WTC11 (cell line): ENCODE measurements around the gene CLMN.

Experiments
- CREB1 ChIP-seq: sonication (generic); formaldehyde crosslinking; IDR thresholded peaks from 2 replicates; pipeline ENCODE4 v1.8.0; 2023; ENCODE audit warnings: mild to moderate bottlenecking, missing genetic modification reagents
- FOXK1 ChIP-seq: sonication (generic); formaldehyde crosslinking; IDR thresholded peaks from 2 replicates; pipeline ENCODE4 v1.8.0; 2022; ENCODE audit warnings: mild to moderate bottlenecking, moderate library complexity, missing genetic modification reagents
- GRHL2 ChIP-seq: fragments of 250-450 bp; sonication (Bioruptor Pico); IDR thresholded peaks from 2 replicates; pipeline ENCODE4 v1.8.0; 2022; ENCODE audit warnings: mild to moderate bottlenecking, moderate library complexity; ENCODE audit not compliant: insufficient replicate concordance, severe bottlenecking
- JUN ChIP-seq: sonication (generic); formaldehyde crosslinking; IDR thresholded peaks from 2 replicates; pipeline ENCODE4 v1.8.0; 2023; ENCODE audit warnings: mild to moderate bottlenecking, missing genetic modification reagents
- ZNF416 ChIP-seq: fragments of 250-450 bp; sonication (Bioruptor Pico); IDR thresholded peaks from 2 replicates; pipeline ENCODE4 v1.9.0; 2021; ENCODE audit warnings: mild to moderate bottlenecking, inconsistent platforms
- TF ChIP-seq, protein P1 (sequence below): fragments of 200-600 bp; IDR thresholded peaks from 2 replicates; pipeline ENCODE4 v1.8.0; 2022; ENCODE audit warnings: antibody characterized with exemption
- TF ChIP-seq, protein P2 (sequence below): sonication (generic); formaldehyde crosslinking; IDR thresholded peaks from 2 replicates; pipeline ENCODE4 v1.8.1; 2023; ENCODE audit warnings: mild to moderate bottlenecking, missing genetic modification reagents, moderate library complexity
- TF ChIP-seq, protein P3 (sequence below): sonication (generic); formaldehyde crosslinking; IDR thresholded peaks from 2 replicates; pipeline ENCODE4 v1.8.0; 2022; ENCODE audit warnings: missing genetic modification reagents
- TF ChIP-seq, protein P4 (sequence below): sonication (generic); formaldehyde crosslinking; IDR thresholded peaks from 2 replicates; pipeline ENCODE4 v1.8.0; 2022; ENCODE audit warnings: mild to moderate bottlenecking, missing genetic modification reagents
- TF ChIP-seq, protein P5 (sequence below): sonication (generic); formaldehyde crosslinking; IDR thresholded peaks from 2 replicates; pipeline ENCODE4 v1.8.0; 2023; ENCODE audit warnings: missing genetic modification reagents, mild to moderate bottlenecking, borderline replicate concordance
- TF ChIP-seq, protein P6 (sequence below): sonication (generic); formaldehyde crosslinking; IDR thresholded peaks from 2 replicates; pipeline ENCODE4 v1.8.0; 2022; ENCODE audit warnings: mild to moderate bottlenecking, missing genetic modification reagents
- TF ChIP-seq, protein P7 (sequence below): fragments of 250-450 bp; sonication (Bioruptor Pico); IDR thresholded peaks from 2 replicates; pipeline ENCODE4 v1.9.0; 2021; ENCODE audit warnings: moderate library complexity, mild to moderate bottlenecking, inconsistent platforms, borderline replicate concordance
- TF ChIP-seq, protein P8 (sequence below): sonication (generic); formaldehyde crosslinking; IDR thresholded peaks from 2 replicates; pipeline ENCODE4 v1.8.0; 2022; ENCODE audit warnings: mild to moderate bottlenecking, missing genetic modification reagents

DNA sequence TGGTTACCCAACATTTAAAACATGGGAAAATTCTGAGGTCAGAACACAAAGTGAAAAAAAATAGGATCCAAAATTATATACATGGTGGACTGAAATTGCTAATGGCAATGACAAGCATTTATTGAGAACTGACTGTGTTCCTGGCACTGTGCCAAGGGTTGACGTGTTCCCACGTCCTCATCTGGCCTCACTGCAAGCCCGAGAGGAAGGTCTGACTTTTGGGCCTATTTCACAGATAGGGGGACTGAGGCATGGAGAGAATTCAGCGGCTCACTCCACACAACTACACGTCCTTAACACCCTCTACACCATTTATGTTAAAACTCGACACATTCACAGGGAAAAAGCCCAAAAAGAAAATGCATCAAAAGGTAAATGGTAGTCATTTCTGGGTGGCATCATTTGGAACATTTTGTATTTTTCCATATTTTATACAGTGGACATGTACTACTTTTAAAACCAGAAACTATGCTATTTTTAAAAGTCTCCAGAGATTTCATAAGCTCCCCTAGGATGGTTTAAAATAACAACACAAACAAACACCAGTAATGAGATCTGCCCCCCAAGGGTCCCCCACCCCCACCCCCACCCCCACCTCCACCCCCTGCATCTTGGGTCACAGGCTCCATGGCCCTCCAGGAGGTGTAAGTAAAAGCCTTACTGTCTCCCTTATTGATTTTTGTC lies 27.7 kb downstream of the CLMN start:
- TF ChIP-seq ZNF416 (CRISPR knock-in tag) (no peak), GRHL2 (CRISPR knock-in tag) (no peak), JUN (no peak), CREB1 (CRISPR knock-in tag) (no peak), FOXK1 (CRISPR knock-in tag) (no peak)
- TF ChIP-seq, protein P1, sequence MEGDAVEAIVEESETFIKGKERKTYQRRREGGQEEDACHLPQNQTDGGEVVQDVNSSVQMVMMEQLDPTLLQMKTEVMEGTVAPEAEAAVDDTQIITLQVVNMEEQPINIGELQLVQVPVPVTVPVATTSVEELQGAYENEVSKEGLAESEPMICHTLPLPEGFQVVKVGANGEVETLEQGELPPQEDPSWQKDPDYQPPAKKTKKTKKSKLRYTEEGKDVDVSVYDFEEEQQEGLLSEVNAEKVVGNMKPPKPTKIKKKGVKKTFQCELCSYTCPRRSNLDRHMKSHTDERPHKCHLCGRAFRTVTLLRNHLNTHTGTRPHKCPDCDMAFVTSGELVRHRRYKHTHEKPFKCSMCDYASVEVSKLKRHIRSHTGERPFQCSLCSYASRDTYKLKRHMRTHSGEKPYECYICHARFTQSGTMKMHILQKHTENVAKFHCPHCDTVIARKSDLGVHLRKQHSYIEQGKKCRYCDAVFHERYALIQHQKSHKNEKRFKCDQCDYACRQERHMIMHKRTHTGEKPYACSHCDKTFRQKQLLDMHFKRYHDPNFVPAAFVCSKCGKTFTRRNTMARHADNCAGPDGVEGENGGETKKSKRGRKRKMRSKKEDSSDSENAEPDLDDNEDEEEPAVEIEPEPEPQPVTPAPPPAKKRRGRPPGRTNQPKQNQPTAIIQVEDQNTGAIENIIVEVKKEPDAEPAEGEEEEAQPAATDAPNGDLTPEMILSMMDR: no peak
- TF ChIP-seq, protein P2, sequence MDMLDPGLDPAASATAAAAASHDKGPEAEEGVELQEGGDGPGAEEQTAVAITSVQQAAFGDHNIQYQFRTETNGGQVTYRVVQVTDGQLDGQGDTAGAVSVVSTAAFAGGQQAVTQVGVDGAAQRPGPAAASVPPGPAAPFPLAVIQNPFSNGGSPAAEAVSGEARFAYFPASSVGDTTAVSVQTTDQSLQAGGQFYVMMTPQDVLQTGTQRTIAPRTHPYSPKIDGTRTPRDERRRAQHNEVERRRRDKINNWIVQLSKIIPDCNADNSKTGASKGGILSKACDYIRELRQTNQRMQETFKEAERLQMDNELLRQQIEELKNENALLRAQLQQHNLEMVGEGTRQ: no peak
- TF ChIP-seq, protein P3, sequence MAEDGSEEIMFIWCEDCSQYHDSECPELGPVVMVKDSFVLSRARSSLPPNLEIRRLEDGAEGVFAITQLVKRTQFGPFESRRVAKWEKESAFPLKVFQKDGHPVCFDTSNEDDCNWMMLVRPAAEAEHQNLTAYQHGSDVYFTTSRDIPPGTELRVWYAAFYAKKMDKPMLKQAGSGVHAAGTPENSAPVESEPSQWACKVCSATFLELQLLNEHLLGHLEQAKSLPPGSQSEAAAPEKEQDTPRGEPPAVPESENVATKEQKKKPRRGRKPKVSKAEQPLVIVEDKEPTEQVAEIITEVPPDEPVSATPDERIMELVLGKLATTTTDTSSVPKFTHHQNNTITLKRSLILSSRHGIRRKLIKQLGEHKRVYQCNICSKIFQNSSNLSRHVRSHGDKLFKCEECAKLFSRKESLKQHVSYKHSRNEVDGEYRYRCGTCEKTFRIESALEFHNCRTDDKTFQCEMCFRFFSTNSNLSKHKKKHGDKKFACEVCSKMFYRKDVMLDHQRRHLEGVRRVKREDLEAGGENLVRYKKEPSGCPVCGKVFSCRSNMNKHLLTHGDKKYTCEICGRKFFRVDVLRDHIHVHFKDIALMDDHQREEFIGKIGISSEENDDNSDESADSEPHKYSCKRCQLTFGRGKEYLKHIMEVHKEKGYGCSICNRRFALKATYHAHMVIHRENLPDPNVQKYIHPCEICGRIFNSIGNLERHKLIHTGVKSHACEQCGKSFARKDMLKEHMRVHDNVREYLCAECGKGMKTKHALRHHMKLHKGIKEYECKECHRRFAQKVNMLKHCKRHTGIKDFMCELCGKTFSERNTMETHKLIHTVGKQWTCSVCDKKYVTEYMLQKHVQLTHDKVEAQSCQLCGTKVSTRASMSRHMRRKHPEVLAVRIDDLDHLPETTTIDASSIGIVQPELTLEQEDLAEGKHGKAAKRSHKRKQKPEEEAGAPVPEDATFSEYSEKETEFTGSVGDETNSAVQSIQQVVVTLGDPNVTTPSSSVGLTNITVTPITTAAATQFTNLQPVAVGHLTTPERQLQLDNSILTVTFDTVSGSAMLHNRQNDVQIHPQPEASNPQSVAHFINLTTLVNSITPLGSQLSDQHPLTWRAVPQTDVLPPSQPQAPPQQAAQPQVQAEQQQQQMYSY: no peak
- TF ChIP-seq, protein P4, sequence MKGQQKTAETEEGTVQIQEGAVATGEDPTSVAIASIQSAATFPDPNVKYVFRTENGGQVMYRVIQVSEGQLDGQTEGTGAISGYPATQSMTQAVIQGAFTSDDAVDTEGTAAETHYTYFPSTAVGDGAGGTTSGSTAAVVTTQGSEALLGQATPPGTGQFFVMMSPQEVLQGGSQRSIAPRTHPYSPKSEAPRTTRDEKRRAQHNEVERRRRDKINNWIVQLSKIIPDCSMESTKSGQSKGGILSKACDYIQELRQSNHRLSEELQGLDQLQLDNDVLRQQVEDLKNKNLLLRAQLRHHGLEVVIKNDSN: no peak
- TF ChIP-seq, protein P5, sequence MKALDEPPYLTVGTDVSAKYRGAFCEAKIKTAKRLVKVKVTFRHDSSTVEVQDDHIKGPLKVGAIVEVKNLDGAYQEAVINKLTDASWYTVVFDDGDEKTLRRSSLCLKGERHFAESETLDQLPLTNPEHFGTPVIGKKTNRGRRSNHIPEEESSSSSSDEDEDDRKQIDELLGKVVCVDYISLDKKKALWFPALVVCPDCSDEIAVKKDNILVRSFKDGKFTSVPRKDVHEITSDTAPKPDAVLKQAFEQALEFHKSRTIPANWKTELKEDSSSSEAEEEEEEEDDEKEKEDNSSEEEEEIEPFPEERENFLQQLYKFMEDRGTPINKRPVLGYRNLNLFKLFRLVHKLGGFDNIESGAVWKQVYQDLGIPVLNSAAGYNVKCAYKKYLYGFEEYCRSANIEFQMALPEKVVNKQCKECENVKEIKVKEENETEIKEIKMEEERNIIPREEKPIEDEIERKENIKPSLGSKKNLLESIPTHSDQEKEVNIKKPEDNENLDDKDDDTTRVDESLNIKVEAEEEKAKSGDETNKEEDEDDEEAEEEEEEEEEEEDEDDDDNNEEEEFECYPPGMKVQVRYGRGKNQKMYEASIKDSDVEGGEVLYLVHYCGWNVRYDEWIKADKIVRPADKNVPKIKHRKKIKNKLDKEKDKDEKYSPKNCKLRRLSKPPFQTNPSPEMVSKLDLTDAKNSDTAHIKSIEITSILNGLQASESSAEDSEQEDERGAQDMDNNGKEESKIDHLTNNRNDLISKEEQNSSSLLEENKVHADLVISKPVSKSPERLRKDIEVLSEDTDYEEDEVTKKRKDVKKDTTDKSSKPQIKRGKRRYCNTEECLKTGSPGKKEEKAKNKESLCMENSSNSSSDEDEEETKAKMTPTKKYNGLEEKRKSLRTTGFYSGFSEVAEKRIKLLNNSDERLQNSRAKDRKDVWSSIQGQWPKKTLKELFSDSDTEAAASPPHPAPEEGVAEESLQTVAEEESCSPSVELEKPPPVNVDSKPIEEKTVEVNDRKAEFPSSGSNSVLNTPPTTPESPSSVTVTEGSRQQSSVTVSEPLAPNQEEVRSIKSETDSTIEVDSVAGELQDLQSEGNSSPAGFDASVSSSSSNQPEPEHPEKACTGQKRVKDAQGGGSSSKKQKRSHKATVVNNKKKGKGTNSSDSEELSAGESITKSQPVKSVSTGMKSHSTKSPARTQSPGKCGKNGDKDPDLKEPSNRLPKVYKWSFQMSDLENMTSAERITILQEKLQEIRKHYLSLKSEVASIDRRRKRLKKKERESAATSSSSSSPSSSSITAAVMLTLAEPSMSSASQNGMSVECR: no peak
- TF ChIP-seq, protein P6, sequence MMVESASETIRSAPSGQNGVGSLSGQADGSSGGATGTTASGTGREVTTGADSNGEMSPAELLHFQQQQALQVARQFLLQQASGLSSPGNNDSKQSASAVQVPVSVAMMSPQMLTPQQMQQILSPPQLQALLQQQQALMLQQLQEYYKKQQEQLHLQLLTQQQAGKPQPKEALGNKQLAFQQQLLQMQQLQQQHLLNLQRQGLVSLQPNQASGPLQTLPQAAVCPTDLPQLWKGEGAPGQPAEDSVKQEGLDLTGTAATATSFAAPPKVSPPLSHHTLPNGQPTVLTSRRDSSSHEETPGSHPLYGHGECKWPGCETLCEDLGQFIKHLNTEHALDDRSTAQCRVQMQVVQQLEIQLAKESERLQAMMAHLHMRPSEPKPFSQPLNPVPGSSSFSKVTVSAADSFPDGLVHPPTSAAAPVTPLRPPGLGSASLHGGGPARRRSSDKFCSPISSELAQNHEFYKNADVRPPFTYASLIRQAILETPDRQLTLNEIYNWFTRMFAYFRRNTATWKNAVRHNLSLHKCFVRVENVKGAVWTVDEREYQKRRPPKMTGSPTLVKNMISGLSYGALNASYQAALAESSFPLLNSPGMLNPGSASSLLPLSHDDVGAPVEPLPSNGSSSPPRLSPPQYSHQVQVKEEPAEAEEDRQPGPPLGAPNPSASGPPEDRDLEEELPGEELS (CRISPR knock-in tag): no peak
- TF ChIP-seq, protein P7, sequence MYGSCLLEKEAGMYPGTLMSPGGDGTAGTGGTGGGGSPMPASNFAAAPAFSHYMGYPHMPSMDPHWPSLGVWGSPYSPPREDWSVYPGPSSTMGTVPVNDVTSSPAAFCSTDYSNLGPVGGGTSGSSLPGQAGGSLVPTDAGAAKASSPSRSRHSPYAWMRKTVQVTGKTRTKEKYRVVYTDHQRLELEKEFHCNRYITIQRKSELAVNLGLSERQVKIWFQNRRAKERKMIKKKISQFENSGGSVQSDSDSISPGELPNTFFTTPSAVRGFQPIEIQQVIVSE (CRISPR knock-in tag): no peak
- TF ChIP-seq, protein P8, sequence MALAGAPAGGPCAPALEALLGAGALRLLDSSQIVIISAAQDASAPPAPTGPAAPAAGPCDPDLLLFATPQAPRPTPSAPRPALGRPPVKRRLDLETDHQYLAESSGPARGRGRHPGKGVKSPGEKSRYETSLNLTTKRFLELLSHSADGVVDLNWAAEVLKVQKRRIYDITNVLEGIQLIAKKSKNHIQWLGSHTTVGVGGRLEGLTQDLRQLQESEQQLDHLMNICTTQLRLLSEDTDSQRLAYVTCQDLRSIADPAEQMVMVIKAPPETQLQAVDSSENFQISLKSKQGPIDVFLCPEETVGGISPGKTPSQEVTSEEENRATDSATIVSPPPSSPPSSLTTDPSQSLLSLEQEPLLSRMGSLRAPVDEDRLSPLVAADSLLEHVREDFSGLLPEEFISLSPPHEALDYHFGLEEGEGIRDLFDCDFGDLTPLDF (CRISPR knock-in tag): no peak
